ENCODE data around the gene TFAP2A. TPM values are rescaled to one million over a fixed set of nuclear protein-coding genes. Genes with fewer than 3 reads are reported as not detected.
A peak's percentile ranks its signal among the peaks of the same experiment; 100 is the strongest.

Gene TFAP2A
- polyA plus RNA-seq, 3 donors: not detected

DNA sequence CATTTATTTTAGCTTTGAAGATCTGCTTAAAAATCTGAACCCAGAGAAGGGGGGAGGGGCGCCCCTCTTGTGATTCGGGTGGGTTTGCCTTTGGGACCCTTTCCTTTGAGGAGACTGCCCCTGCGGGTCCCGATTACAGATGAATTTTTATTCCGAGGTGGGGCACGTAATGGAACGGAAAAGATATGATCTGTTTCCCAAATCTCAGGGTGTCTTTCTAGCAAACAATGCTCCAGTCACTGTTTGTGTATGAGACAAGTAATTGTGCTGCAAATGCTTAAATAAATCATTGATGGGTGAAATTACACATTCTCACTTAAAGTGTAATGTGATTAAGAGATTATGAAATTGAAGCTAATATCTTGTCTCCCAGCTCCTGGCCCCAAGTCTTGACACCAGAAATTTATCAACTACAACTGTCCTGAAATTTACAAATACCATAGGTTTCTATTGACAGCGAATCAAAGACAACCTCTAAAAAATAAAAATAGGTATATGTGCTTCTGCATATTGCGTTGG, 30.7 kb downstream of the TFAP2A start:
- Histone ChIP-seq H3K9me3 (replicated peaks in 1 of 2; ENCODE audit: control insufficient read depth in 1 of 2, insufficient read depth in 1 of 2, low read length in 2 of 2) (peaks cover 5 to 77% of the 10 kb centered on the region in 2 donors), H3K27ac (ENCODE audit: low read depth in 1 of 2, low read length in 2 of 2) (no peak overlapping the region), H3K4me3 (replicated peaks in 1 of 3; ENCODE audit: low read depth in 2 of 3, low read length in 3 of 3) (no peak overlapping the region), H3K36me3 (replicated peaks in 1 of 2; ENCODE audit: control insufficient read depth in 1 of 2, insufficient read depth in 2 of 2, low read length in 2 of 2) (no peaks in the 10 kb centered on the region), H3K27me3 (ENCODE audit: control insufficient read depth in 2 of 2, insufficient read depth in 2 of 2, low read length in 2 of 2) (peaks cover 88 to 97% of the 10 kb centered on the region in 2 donors), H3K9ac (ENCODE audit: insufficient read depth, low read length, poor library complexity, severe bottlenecking) (no peak overlapping the region), H3K4me1 (ENCODE audit: control insufficient read depth in 1 of 2, insufficient read depth in 2 of 2, low read length in 2 of 2) (no peaks in the 10 kb centered on the region), H2AFZ (ENCODE audit: insufficient read depth, low read depth, low read length, poor library complexity, severe bottlenecking) (no peak overlapping the region), H3K79me2 (ENCODE audit: insufficient read depth, low read length) (no peaks in the 10 kb centered on the region), H4K20me1 (ENCODE audit: insufficient read depth, low read length) (no peaks in the 10 kb centered on the region), H3K4me2 (replicated peaks; ENCODE audit: extremely low read depth, low read length, poor library complexity, severe bottlenecking) (no peak overlapping the region)
- H3K4me1 Mint-ChIP-seq: peaks cover 14% of the 10 kb centered on the region
- peaks cover 2 to 59% (median 42%) of the 10 kb centered on the region in 7 donors for H3K9me3 Mint-ChIP-seq
- intact Hi-C loops (cut with micrococcal nuclease): no loop called here
- no peak for DNase-seq
- H3K36me3 Mint-ChIP-seq: peaks cover 0 to 7% of the 10 kb centered on the region in 2 donors
- 29% methylated on average over 1 of the region's 9 CpGs for WGBS (ENCODE audit: insufficient coverage)
- TF ChIP-seq, protein P1, sequence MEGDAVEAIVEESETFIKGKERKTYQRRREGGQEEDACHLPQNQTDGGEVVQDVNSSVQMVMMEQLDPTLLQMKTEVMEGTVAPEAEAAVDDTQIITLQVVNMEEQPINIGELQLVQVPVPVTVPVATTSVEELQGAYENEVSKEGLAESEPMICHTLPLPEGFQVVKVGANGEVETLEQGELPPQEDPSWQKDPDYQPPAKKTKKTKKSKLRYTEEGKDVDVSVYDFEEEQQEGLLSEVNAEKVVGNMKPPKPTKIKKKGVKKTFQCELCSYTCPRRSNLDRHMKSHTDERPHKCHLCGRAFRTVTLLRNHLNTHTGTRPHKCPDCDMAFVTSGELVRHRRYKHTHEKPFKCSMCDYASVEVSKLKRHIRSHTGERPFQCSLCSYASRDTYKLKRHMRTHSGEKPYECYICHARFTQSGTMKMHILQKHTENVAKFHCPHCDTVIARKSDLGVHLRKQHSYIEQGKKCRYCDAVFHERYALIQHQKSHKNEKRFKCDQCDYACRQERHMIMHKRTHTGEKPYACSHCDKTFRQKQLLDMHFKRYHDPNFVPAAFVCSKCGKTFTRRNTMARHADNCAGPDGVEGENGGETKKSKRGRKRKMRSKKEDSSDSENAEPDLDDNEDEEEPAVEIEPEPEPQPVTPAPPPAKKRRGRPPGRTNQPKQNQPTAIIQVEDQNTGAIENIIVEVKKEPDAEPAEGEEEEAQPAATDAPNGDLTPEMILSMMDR (IDR thresholded peaks at IDR 0.05): no peak
- H3K27me3 Mint-ChIP-seq (ENCODE audit: low read depth in 3 of 3): peaks cover 93 to 98% (median 95%) of the 10 kb centered on the region in 3 donors
- no peak overlapping the region for H3K27ac Mint-ChIP-seq
- H3K4me3 Mint-ChIP-seq: peak overlapping the region in 1 of 2 donors; percentile 71

DNA sequence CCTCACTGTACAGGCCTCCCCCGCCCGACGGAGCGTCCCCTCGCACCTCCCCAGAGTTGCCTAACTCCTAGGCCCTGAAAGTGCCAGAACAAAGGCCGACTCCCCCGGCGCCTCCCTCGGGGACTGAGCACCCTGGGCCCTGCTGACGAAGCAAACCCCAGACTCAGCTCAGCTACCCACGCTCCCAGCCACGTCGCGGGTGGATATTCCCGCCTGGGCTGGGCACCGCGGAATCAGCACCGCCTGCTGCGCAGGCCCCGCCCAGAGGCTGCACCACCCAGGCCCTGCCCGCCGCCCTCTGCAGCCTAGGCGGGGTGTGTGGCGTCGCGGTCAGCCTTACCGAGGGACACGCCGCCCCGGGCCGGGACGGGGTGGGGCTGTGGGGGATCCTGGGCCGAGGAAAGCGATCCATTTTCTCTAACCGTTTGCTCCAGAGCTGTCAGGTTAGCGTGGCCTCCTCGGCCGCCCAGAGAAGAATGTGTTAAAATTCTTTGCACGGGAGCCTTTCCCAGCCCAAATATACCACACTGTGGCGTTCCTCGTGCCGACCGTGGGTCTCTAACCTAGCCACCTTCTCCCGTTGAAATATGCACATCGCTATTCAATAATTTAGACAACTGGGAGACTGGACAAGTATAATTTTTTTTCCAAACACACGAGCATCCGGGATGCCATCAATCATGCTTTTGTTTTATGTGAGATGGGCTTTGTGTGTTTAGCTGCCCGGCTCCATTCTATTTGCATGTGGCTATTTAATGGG, 31.4 kb downstream of the TFAP2A start:
- Histone ChIP-seq H3K79me2 (ENCODE audit: insufficient read depth, low read length) (no peaks in the 10 kb centered on the region), H3K4me1 (ENCODE audit: control insufficient read depth in 1 of 2, insufficient read depth in 2 of 2, low read length in 2 of 2) (no peaks in the 10 kb centered on the region), H3K4me3 (replicated peaks in 1 of 3; ENCODE audit: low read depth in 2 of 3, low read length in 3 of 3) (peak overlapping the region in 1 of 3 experiments; percentile 14), H3K27me3 (ENCODE audit: control insufficient read depth in 2 of 2, insufficient read depth in 2 of 2, low read length in 2 of 2) (peaks cover 82 to 94% of the 10 kb centered on the region in 2 donors), H3K4me2 (replicated peaks; ENCODE audit: extremely low read depth, low read length, poor library complexity, severe bottlenecking) (peak overlapping the region; percentile 29), H3K9ac (ENCODE audit: insufficient read depth, low read length, poor library complexity, severe bottlenecking) (no peak overlapping the region), H3K27ac (ENCODE audit: low read depth in 1 of 2, low read length in 2 of 2) (no peak overlapping the region), H3K9me3 (replicated peaks in 1 of 2; ENCODE audit: control insufficient read depth in 1 of 2, insufficient read depth in 1 of 2, low read length in 2 of 2) (peaks cover 5 to 71% of the 10 kb centered on the region in 2 donors), H4K20me1 (ENCODE audit: insufficient read depth, low read length) (no peaks in the 10 kb centered on the region), H2AFZ (ENCODE audit: insufficient read depth, low read depth, low read length, poor library complexity, severe bottlenecking) (peak overlapping the region; percentile 8), H3K36me3 (replicated peaks in 1 of 2; ENCODE audit: control insufficient read depth in 1 of 2, insufficient read depth in 2 of 2, low read length in 2 of 2) (no peaks in the 10 kb centered on the region)
- peaks cover 0 to 6% of the 10 kb centered on the region in 2 donors for H3K36me3 Mint-ChIP-seq
- 6% methylated on average over 39 of the region's 48 CpGs for WGBS (ENCODE audit: insufficient coverage)
- H3K27ac Mint-ChIP-seq: no peak overlapping the region
- DNase-seq: no peak
- peaks cover 87 to 93% (median 91%) of the 10 kb centered on the region in 3 donors for H3K27me3 Mint-ChIP-seq (ENCODE audit: low read depth in 3 of 3)
- intact Hi-C loops (cut with micrococcal nuclease): no loop called here
- H3K4me3 Mint-ChIP-seq: peak overlapping the region in 1 of 2 donors; percentile 71
- TF ChIP-seq, protein P1 (IDR thresholded peaks at IDR 0.05): no peak
- peaks cover 2 to 55% (median 40%) of the 10 kb centered on the region in 7 donors for H3K9me3 Mint-ChIP-seq
- H3K4me1 Mint-ChIP-seq: peaks cover 14% of the 10 kb centered on the region
